Measurements from ENCODE around the gene DNAJC10.

- TF ChIP-seq RAD21 (IDR thresholded peaks at IDR 0.05; ENCODE audit: insufficient read depth, low read depth, low read length) (no peak), CTCF (IDR thresholded peaks at IDR 0.05 in 2 of 3, conservative IDR thresholded peaks at IDR 0.05 in 1 of 3; ENCODE audit: control insufficient read depth in 2 of 3, extremely low read depth in 1 of 3, insufficient read depth in 1 of 3, low read depth in 3 of 3, low read length in 3 of 3) (no peak), RFX5 (IDR thresholded peaks at IDR 0.05; ENCODE audit: low read depth, low read length) (no peak)
These were observed 29.0 kb downstream of the DNAJC10 start for GRCh38 chr2:182745061-182745460.

All from GM12878 (cell line).